T47D (cell line): Measurements from ENCODE around the gene CYB5R2.

Experiments used
- DNase-seq, 2 experiments: peaks; one replicate each; pipeline versions ENCODE4 v3.0.0 to v3.0.0-alpha.2; 2011 to 2012; ENCODE audit warnings: low read depth in 1 of 2, low spot score in 1 of 2
- JUND ChIP-seq: IDR thresholded peaks from 2 replicates; pipeline ENCODE4 v1.6.1; 2012; ENCODE audit warnings: low read depth
- in situ Hi-C: cut with HindIII; loops from 2 replicates; pipeline ENCODE4 v1.10.0; 2016; ENCODE audit warnings: low sequenced_read_pairs, low pct_unique_long_range_greater_than_20kb

The CYB5R2 gene

GRCh38 chr11:7640816-7641215 lies 32.5 kb downstream of the CYB5R2 start:
- in situ Hi-C loops = no loop called here
- TF ChIP-seq JUND = no peak
- no peak for DNase-seq

- TF ChIP-seq JUND = no peak
- in situ Hi-C loops = no loop called here
- DNase-seq = no peak
These were observed 33.7 kb downstream of the CYB5R2 start for GRCh38 chr11:7639643-7640025.

- no peak for DNase-seq
- TF ChIP-seq JUND = no peak
- in situ Hi-C loops = no loop called here
These were observed 34.3 kb downstream of the CYB5R2 start for GRCh38 chr11:7638710-7639642.

- no peak for DNase-seq
- in situ Hi-C loops = no loop called here
- no peak for TF ChIP-seq JUND
These were observed 35.7 kb downstream of the CYB5R2 start for GRCh38 chr11:7637447-7638157.

- in situ Hi-C loops = no loop called here
- DNase-seq = no peak
These were observed 37.0 kb downstream of the CYB5R2 start for GRCh38 chr11:7636350-7636749.

GRCh38 chr11:7635708-7636107 lies 37.6 kb downstream of the CYB5R2 start:
- no peak for TF ChIP-seq JUND
- in situ Hi-C loops = no loop called here
- no peak for DNase-seq

More at GRCh38 chr11:7636350-7636749, 37.0 kb downstream of the CYB5R2 start:
- no peak for TF ChIP-seq JUND

- DNase-seq = no peak
- in situ Hi-C loops = no loop called here
- no peak for TF ChIP-seq JUND
These were observed 38.2 kb downstream of the CYB5R2 start for GRCh38 chr11:7635137-7635536.

- DNase-seq = no peak
- TF ChIP-seq JUND = no peak
- in situ Hi-C loops = no loop called here
These were observed 41.1 kb downstream of the CYB5R2 start for GRCh38 chr11:7632211-7632610.

GRCh38 chr11:7630002-7630401 lies 43.3 kb downstream of the CYB5R2 start:
- DNase-seq = no peak
- TF ChIP-seq JUND = no peak
- in situ Hi-C loops = no loop called here

- in situ Hi-C loops = no loop called here
- DNase-seq = no peak
- TF ChIP-seq JUND = no peak
These were observed 44.6 kb downstream of the CYB5R2 start for GRCh38 chr11:7628660-7629059.

- no peak for TF ChIP-seq JUND
- in situ Hi-C loops = no loop called here
- DNase-seq = no peak
These were observed 50.6 kb downstream of the CYB5R2 start for GRCh38 chr11:7622721-7623120.

- in situ Hi-C loops = no loop called here
- DNase-seq = no peak
- TF ChIP-seq JUND = no peak
These were observed 51.7 kb downstream of the CYB5R2 start for GRCh38 chr11:7621554-7621953.

- no peak for DNase-seq
- TF ChIP-seq JUND = no peak
- in situ Hi-C loops = no loop called here
These were observed 52.2 kb downstream of the CYB5R2 start for GRCh38 chr11:7621090-7621489.
